HEK293T (cell line): ENCODE measurements around the gene ITGB2.

ENCODE experiments used
- CTCF ChIA-PET: fragments of 350-600 bp; formaldehyde crosslinking; extraction: SDS; loops from one replicate; lab custom pipeline; 2021; ENCODE audit warnings: antibody characterized with exemption, inconsistent platforms; lab: Yijun Ruan, JAX
- POLR2A ChIA-PET: fragments of 350-600 bp; formaldehyde crosslinking; extraction: SDS; loops from one replicate; lab custom pipeline; 2020; ENCODE audit warnings: antibody characterized with exemption, inconsistent platforms; lab: Yijun Ruan, JAX
- DNase-seq: peaks from one replicate; pipeline ENCODE4 v3.0.0; 2012; ENCODE audit warnings: mixed read lengths; ENCODE audit errors: extremely low spot score
- ARNT ChIP-seq: fragments of 450-650 bp; IDR thresholded peaks from 2 replicates; pipeline ENCODE4 v1.6.1; 2017; ENCODE audit warnings: mild to moderate bottlenecking
- BHLHE40 ChIP-seq: fragments of 450-650 bp; IDR thresholded peaks from 2 replicates; pipeline ENCODE4 v1.6.1; 2016; ENCODE audit warnings: mild to moderate bottlenecking, moderate library complexity, borderline replicate concordance
- CTBP1 ChIP-seq: fragments of 450-650 bp; IDR thresholded peaks from 2 replicates; pipeline ENCODE4 v1.6.1; 2016; ENCODE audit warnings: borderline replicate concordance
- ELF4 ChIP-seq: fragments of 450-650 bp; IDR thresholded peaks from 2 replicates; pipeline ENCODE4 v1.6.1; 2017; ENCODE audit warnings: antibody characterized with exemption
- FOXA1 ChIP-seq: fragments of 450-650 bp; IDR thresholded peaks from 2 replicates; pipeline ENCODE4 v1.6.1; 2016; ENCODE audit warnings: mild to moderate bottlenecking
- FOXK2 ChIP-seq: fragments of 450-650 bp; IDR thresholded peaks from 2 replicates; pipeline ENCODE4 v1.6.1; 2016; ENCODE audit warnings: mild to moderate bottlenecking
- FOXM1 ChIP-seq: fragments of 450-650 bp; IDR thresholded peaks from 2 replicates; pipeline ENCODE4 v1.6.1; 2017; ENCODE audit warnings: mild to moderate bottlenecking, borderline replicate concordance
- HDGF ChIP-seq: fragments of 450-650 bp; IDR thresholded peaks from 2 replicates; pipeline ENCODE4 v1.6.1; 2017; ENCODE audit warnings: antibody characterized with exemption, borderline replicate concordance
- L3MBTL2 ChIP-seq: fragments of 450-650 bp; conservative IDR thresholded peaks from 2 replicates; pipeline ENCODE4 v1.6.1; 2016; ENCODE audit warnings: mild to moderate bottlenecking
- LEF1 ChIP-seq: fragments of 450-650 bp; IDR thresholded peaks from 2 replicates; pipeline ENCODE4 v1.6.1; 2017; ENCODE audit warnings: mild to moderate bottlenecking, borderline replicate concordance
- NFRKB ChIP-seq: fragments of 450-650 bp; IDR thresholded peaks from 2 replicates; pipeline ENCODE4 v1.6.1; 2016; ENCODE audit warnings: mild to moderate bottlenecking, moderate library complexity
- SP1 ChIP-seq: fragments of 450-650 bp; IDR thresholded peaks from 2 replicates; pipeline ENCODE4 v1.6.1; 2017
- SUZ12 ChIP-seq: fragments of 450-650 bp; IDR thresholded peaks from 2 replicates; pipeline ENCODE4 v1.6.1; 2016; ENCODE audit warnings: mild to moderate bottlenecking
- TARDBP ChIP-seq: fragments of 450-650 bp; IDR thresholded peaks from 2 replicates; pipeline ENCODE4 v1.6.1; 2016
- ZNF384 ChIP-seq: fragments of 450-650 bp; IDR thresholded peaks from 2 replicates; pipeline ENCODE4 v1.6.1; 2016
- TF ChIP-seq, protein P1 (sequence below): fragments of 450-650 bp; IDR thresholded peaks from 2 replicates; pipeline ENCODE4 v1.6.1; 2016

ITGB2 gene

GRCh38 chr21:44942566-44942965, 21.9 kb upstream of the ITGB2 start:
- ChIA-PET POLR2A (no interaction called here), CTCF (interaction anchor here (2.7 kb wide), 1 partner anchor 195 kb away, joined by 14 read pairs; no protein-coding TSS in a partner anchor)
- no peak for DNase-seq
- TF ChIP-seq SUZ12 (no peak), ZNF384 (no peak), CTBP1 (no peak)
- TF ChIP-seq, protein P1, sequence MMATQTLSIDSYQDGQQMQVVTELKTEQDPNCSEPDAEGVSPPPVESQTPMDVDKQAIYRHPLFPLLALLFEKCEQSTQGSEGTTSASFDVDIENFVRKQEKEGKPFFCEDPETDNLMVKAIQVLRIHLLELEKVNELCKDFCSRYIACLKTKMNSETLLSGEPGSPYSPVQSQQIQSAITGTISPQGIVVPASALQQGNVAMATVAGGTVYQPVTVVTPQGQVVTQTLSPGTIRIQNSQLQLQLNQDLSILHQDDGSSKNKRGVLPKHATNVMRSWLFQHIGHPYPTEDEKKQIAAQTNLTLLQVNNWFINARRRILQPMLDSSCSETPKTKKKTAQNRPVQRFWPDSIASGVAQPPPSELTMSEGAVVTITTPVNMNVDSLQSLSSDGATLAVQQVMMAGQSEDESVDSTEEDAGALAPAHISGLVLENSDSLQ, result no peak

- POLR2A ChIA-PET, result no interaction called here
- CTCF ChIA-PET, result interaction anchor here (2.7 kb wide), 1 partner anchor 196 kb away, joined by 14 read pairs; no protein-coding TSS in a partner anchor
- DNase-seq, result no peak
- TF ChIP-seq BHLHE40 (no peak), SUZ12 (no peak), TARDBP (no peak), ELF4 (no peak), ARNT (no peak), FOXM1 (no peak), FOXA1 (no peak), ZNF384 (no peak), CTBP1 (no peak), FOXK2 (no peak), HDGF (no peak), LEF1 (no peak), L3MBTL2 (no peak), SP1 (no peak), NFRKB (no peak)
- TF ChIP-seq, protein P1, result no peak
Measured at GRCh38 chr21:44941567-44941966, 20.9 kb upstream of the ITGB2 start.

DNA sequence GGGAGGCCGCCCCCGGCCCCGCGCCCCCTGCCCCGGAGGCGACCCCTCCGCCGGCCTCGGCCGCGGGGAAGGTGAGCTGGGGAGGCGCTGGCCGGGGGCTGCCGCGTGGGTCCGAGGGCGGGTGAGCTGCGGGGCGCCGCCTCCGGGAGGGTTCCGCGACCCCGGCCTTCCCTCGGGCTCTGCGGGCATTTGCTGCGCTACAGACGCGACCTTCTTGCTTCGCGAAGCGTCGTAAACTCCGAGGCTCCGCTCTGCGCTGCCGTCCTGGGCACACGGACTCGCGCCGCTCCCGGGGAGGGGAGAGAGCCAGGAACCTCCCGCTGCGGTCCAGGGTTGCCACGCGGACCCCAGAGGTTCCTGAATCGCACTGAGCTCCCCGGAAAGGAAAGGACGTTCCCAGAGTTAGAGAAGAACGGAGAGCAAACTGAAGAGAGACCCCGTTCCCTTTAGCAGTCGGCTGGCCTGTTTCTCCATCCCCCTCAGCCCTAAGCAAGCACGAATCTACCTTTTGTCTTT, 19.5 kb upstream of the ITGB2 start:
- no peak for DNase-seq
- ChIA-PET POLR2A (interaction anchor here (0.7 to 2.6 kb wide), 6 partner anchors 9 to 192 kb away, joined by 3 to 12 read pairs (median 4); partner anchors contain the start of gene ADARB1), CTCF (interaction anchor here (0.7 kb wide), 1 partner anchor 192 kb away, joined by 3 read pairs; no protein-coding TSS in a partner anchor)

GRCh38 chr21:44939532-44940115, 18.9 kb upstream of the ITGB2 start, which contains the start of gene SLX9:
SLX9 (plus strand) TSS chr21:44940029; CDS start chr21:44940058, 29 bp downstream.
- DNase-seq, result peak; percentile 98
- no peak for TF ChIP-seq BHLHE40
- TF ChIP-seq ARNT, result peak; percentile 82
- TF ChIP-seq L3MBTL2, result peak; percentile 95
- TF ChIP-seq, protein P1, result peak; percentile 68
- no peak for TF ChIP-seq FOXM1
- TF ChIP-seq TARDBP, result peak; percentile 40; the same call in 1 of the 2 replicates
- peak; percentile 96 for TF ChIP-seq CTBP1
- peak; percentile 53; the same call in 1 of the 2 replicates for TF ChIP-seq ELF4
- TF ChIP-seq LEF1, result no peak; the same call in 1 of the 2 replicates
- ChIA-PET CTCF (no interaction called here), POLR2A (interaction anchor here (0.7 to 2.6 kb wide), 6 partner anchors 9 to 192 kb away, joined by 3 to 12 read pairs (median 4); partner anchors contain the start of gene ADARB1)

More for the DNA sequence above, 19.5 kb upstream of the ITGB2 start:
- no peak for TF ChIP-seq SP1
- no peak for TF ChIP-seq NFRKB
- no peak for TF ChIP-seq FOXK2
- TF ChIP-seq TARDBP, result no peak
- TF ChIP-seq FOXA1, result no peak
- no peak for TF ChIP-seq CTBP1
- no peak for TF ChIP-seq ARNT
- no peak for TF ChIP-seq BHLHE40

DNA sequence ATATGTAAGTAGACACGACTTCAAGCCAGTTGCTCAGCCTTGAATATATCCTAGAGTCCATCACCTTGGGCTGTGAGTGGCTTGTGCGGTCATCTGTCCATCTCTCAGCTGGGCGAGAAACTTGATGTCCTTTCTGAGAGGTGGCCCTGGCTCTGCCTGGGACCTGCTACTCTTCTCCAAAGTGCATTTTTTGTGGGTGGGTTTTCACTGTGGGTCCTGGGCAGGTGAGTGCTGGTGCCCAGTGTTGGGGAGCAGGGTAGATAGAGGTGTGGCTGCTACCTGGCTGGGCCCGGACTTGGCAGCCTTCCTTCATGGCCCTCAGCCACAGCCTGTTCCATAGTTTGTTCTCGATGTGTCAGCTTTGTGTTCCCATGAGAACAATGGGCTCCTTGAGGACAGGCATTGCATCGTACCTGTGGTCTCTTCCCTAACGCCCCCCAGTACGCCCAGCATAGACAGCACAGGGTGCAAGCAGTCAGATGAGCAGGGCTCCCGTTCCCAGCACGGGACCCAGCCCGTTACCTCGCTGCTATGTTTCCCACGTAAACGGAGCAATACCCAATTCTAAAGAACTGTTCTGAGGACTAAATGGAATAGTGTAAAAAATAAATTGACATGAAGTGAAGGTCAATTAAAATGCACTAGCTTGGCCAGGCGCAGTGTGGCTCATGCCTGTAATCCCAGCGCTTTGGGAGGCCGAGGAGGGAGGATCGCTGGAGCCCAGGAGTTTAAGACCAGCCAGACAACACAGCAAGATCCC, 18.3 kb upstream of the ITGB2 start:
- POLR2A ChIA-PET, result interaction anchor here (1.0 to 2.6 kb wide), 3 partner anchors 10 to 169 kb away, joined by 3 to 12 read pairs (median 10); partner anchors contain the start of gene ADARB1
- TF ChIP-seq SP1 (no peak), FOXA1 (no peak), HDGF (no peak), TARDBP (no peak), BHLHE40 (no peak), ZNF384 (no peak), FOXK2 (no peak), CTBP1 (no peak), L3MBTL2 (no peak), ELF4 (no peak)
- TF ChIP-seq, protein P1, result no peak
- CTCF ChIA-PET, result no interaction called here
- no peak for DNase-seq
